Fibroblast of lung (primary cell): ENCODE data around the gene LIF. TPM values are rescaled to one million over a fixed set of nuclear protein-coding genes. Genes with fewer than 3 reads are reported as not detected.

ENCODE experiments used
- DNase-seq, 2 donors: peaks; one replicate each; pipeline versions ENCODE4 v3.0.0 to v3.0.0-alpha.2; 2010; ENCODE audit warnings: low read depth in 2 of 2
- H2AFZ ChIP-seq: 2 replicates; pipeline ENCODE4 v1.5.1; 2012; ENCODE audit warnings: low read length, control low read depth, inconsistent platforms
- H3K27ac ChIP-seq: 2 replicates; pipeline ENCODE4 v1.5.1; 2011; ENCODE audit warnings: low read length, control low read depth; ENCODE audit not compliant: insufficient read depth
- H3K27me3 ChIP-seq: 2 replicates; pipeline ENCODE4 v1.5.1; 2011; ENCODE audit warnings: mild to moderate bottlenecking, low read length; ENCODE audit not compliant: control insufficient read depth, insufficient read depth
- H3K36me3 ChIP-seq: 2 replicates; pipeline ENCODE4 v1.5.1; 2011; ENCODE audit warnings: low read length; ENCODE audit not compliant: control insufficient read depth, insufficient read depth
- H3K4me1 ChIP-seq: 2 replicates; pipeline ENCODE4 v1.5.1; 2011; ENCODE audit warnings: low read length; ENCODE audit not compliant: control insufficient read depth, insufficient read depth; ENCODE audit errors: extremely low read depth
- H3K4me2 ChIP-seq: 2 replicates; pipeline ENCODE4 v1.5.1; 2011; ENCODE audit warnings: low read length, control low read depth; ENCODE audit not compliant: insufficient read depth; ENCODE audit errors: extremely low read depth
- H3K4me3 ChIP-seq, 4 experiments: fragments of 200-600 bp in 1 of 4; sonication (generic) in 1 of 4; replicated peaks in 1 of 4; 2 replicates each; pipeline ENCODE4 v1.5.1; 2011 to 2016; ENCODE audit warnings: low read length in 4 of 4, low read depth in 3 of 4, mild to moderate bottlenecking in 3 of 4, control low read depth in 2 of 4, inconsistent platforms in 1 of 4, mixed read lengths in 1 of 4; ENCODE audit not compliant: insufficient read depth in 1 of 4; ENCODE audit errors: control extremely low read depth in 1 of 4
- H3K79me2 ChIP-seq: 2 replicates; pipeline ENCODE4 v1.5.1; 2012; ENCODE audit warnings: mild to moderate bottlenecking, low read length, inconsistent platforms; ENCODE audit not compliant: control insufficient read depth, insufficient read depth
- H3K9ac ChIP-seq: 2 replicates; pipeline ENCODE4 v1.5.1; 2011; ENCODE audit warnings: mild to moderate bottlenecking, low read length, control low read depth; ENCODE audit not compliant: insufficient read depth
- H3K9me3 ChIP-seq: 2 replicates; pipeline ENCODE4 v1.5.1; 2012; ENCODE audit warnings: low read depth, low read length; ENCODE audit not compliant: control insufficient read depth, insufficient read depth
- H4K20me1 ChIP-seq: 2 replicates; pipeline ENCODE4 v1.5.1; 2011; ENCODE audit warnings: low read length; ENCODE audit not compliant: control insufficient read depth, insufficient read depth; ENCODE audit errors: extremely low read depth
- EZH2 ChIP-seq: IDR thresholded peaks from 2 replicates; pipeline ENCODE4 v1.5.1; 2012; ENCODE audit warnings: low read length, control low read depth, mild to moderate bottlenecking; ENCODE audit errors: missing control alignments
- polyA plus RNA-seq, 2 donors: library from polyadenylated mRNA; depleted of rRNA in 1 of 2; stranded (reverse) in 1 of 2; unstranded in 1 of 2; fragments of >200 nt; gene quantifications; 2 replicates each; pipeline ENCODE4 v1.2.1, GENCODE V29; 2011 to 2012; ENCODE audit warnings: missing spikeins in 1 of 2
- total RNA-seq: library from RNA; depleted of rRNA; stranded (reverse); fragments of >200 nt; gene quantifications from 2 replicates; pipeline ENCODE4 v1.2.1, GENCODE V29; 2014
- TF ChIP-seq, protein P1 (sequence below), 2 donors: IDR thresholded peaks in 1 of 2; conservative IDR thresholded peaks in 1 of 2; 1 replicate in 1 of 2; 2 replicates in 1 of 2; pipeline ENCODE4 v1.5.1; 2011 to 2012; ENCODE audit warnings: low read length in 2 of 2, control low read depth in 1 of 2, inconsistent platforms in 1 of 2, low read depth in 1 of 2, mild to moderate bottlenecking in 1 of 2

LIF gene
- total and polyA plus RNA-seq, 2 donors (not counting 1 experiment from before 2014, with no cell fraction given), result 4.5 to 11.2 TPM

DNA sequence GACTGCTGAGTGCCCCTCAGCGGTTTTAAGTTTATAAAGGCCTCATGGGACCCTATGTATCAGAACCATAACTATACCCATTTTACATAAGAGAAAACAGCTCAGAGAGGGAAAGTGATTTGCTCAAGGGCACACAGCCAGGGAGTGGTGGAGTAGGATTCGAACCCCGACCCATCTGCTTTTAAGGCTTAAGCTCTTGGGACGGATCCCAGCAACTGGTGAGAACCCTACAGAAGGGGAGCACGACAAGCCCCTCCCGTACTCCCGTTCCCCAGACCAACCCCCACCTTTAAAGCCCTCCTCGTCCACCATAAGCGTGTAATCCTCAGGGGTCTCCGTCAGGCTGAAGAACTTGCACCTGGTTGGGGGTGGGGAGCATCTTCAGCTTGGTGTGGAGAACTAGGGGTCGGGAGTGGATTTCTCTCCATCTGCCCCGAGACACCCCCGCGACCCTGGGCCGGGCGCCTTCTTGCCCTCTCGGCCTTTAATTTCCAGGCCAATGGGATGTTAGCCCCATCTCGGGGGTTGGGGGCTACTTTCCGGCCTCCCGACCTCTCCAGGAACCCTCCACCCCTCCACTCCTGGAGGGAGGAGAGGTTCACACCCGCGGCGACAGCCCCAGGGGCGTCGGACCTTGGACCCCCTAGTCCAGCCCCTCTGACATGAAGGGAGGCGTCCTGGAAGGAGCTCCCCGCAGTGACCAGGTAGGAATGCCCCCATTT, 42.0 kb upstream of the LIF start:
- H2AFZ ChIP-seq, result no peak overlapping the region
- DNase-seq, result no peak
- peak overlapping the region; percentile 46 for H3K27ac ChIP-seq
- peaks cover 15% of the 10 kb centered on the region for H3K4me1 ChIP-seq
- no peaks in the 10 kb centered on the region for H3K9me3 ChIP-seq
- no peaks in the 10 kb centered on the region for H3K27me3 ChIP-seq
- no peak for TF ChIP-seq EZH2
- TF ChIP-seq, protein P1, sequence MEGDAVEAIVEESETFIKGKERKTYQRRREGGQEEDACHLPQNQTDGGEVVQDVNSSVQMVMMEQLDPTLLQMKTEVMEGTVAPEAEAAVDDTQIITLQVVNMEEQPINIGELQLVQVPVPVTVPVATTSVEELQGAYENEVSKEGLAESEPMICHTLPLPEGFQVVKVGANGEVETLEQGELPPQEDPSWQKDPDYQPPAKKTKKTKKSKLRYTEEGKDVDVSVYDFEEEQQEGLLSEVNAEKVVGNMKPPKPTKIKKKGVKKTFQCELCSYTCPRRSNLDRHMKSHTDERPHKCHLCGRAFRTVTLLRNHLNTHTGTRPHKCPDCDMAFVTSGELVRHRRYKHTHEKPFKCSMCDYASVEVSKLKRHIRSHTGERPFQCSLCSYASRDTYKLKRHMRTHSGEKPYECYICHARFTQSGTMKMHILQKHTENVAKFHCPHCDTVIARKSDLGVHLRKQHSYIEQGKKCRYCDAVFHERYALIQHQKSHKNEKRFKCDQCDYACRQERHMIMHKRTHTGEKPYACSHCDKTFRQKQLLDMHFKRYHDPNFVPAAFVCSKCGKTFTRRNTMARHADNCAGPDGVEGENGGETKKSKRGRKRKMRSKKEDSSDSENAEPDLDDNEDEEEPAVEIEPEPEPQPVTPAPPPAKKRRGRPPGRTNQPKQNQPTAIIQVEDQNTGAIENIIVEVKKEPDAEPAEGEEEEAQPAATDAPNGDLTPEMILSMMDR (conservative IDR thresholded peaks at IDR 0.05 in 1 of 2, IDR thresholded peaks at IDR 0.05 in 1 of 2; ENCODE audit: low read depth in 1 of 2, low read length in 2 of 2), result no peak
- peak overlapping the region; percentile 62 to 82 (median 70) for H3K4me3 ChIP-seq
- peaks cover 4% of the 10 kb centered on the region for H3K36me3 ChIP-seq
- H3K79me2 ChIP-seq, result no peaks in the 10 kb centered on the region
- peak overlapping the region; percentile 89 for H3K4me2 ChIP-seq
- peak overlapping the region; percentile 65 for H3K9ac ChIP-seq
- no peaks in the 10 kb centered on the region for H4K20me1 ChIP-seq

DNA sequence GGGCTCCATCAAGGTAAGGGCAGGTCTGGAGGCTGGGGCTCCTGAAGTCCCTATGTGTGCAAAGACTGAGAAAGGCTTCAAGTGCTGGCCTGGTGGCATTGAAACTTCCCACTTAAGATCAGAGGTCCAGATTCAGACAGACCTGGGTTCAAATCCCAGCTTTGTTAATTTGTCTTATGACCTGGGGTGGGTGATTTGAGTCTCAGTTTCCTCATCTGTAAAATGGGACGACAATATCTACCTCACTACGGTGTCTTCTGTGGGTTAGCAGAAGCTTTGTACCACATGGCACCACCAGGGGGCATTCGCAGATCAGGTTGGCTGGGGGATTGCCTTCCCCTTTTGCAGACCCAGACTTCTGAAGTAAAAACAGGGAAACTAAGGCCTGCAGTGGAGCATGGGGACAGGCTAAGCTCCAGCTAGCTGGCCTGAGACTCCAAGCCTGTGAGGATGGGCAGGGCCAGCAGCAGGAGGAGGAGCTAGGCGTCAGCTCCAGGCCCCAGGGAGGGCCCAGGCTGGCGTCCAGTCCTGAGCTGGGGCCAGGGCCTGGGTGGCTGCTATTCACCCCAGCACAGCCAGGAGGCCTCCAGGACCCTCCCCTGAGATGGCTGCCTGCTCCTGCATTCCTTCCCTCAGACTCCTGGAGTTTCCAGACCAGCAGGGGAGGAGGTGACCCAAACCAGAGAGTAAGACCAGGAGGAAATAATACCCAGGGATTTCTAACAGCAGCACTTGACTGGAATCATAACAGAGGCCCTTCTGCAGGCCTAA, 41.3 kb upstream of the LIF start:
- no peak for TF ChIP-seq EZH2
- TF ChIP-seq, protein P1 (conservative IDR thresholded peaks at IDR 0.05 in 1 of 2, IDR thresholded peaks at IDR 0.05 in 1 of 2; ENCODE audit: low read depth in 1 of 2, low read length in 2 of 2), result peak; percentile 53 to 54
- Histone ChIP-seq H3K27ac (no peak overlapping the region), H3K4me1 (peaks cover 15% of the 10 kb centered on the region), H2AFZ (no peak overlapping the region), H3K79me2 (no peaks in the 10 kb centered on the region), H3K9ac (no peak overlapping the region), H3K4me2 (no peak overlapping the region), H3K27me3 (no peaks in the 10 kb centered on the region), H3K4me3 (peak overlapping the region in 2 of 4 experiments; percentile 76 to 82), H3K36me3 (peaks cover 2% of the 10 kb centered on the region), H3K9me3 (no peaks in the 10 kb centered on the region), H4K20me1 (no peaks in the 10 kb centered on the region)
- peak; percentile 90 for DNase-seq

DNA sequence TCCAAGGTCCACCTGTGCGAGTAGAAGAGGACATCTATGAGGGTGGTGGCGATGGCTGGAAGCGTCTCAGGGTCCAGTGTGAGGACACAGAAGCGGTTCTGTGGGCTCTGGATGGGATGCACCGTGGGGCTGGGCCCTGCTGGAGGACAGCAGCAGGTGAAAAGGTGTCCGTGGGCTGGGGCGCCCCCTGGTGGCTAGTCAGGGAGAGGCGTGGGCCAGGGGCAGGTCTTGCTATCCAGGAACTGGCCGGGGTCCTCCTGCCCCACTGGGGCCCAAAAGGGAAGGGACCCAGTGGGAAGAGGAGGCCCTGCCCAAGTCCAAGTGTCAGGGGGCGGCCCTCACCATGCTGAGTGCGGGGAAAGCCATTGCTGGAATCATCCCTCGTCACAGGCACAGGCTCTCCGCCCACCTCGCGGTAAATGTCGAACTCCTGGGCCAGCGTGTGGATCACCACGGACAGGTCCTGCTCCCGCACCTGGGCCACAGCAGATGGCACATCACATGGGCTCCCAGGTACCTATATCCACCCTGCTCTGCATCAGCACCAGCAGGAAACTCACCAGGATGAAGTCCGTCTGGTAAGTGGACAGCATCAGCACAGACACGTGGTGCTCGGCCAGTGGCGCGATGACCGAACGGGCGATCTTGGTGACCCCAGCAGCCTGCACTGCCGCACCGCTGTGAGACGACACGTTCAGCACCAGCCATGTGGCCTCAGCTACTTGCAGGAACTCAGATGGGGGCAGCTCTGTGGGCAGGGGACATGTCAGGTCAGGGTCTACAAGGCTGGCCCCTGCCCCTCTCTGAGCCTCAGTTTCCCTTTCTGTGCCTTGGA, 40.5 kb upstream of the LIF start:
- no peak for TF ChIP-seq EZH2
- TF ChIP-seq, protein P1 (conservative IDR thresholded peaks at IDR 0.05 in 1 of 2, IDR thresholded peaks at IDR 0.05 in 1 of 2; ENCODE audit: low read depth in 1 of 2, low read length in 2 of 2), result peak; percentile 62 to 73
- no peak overlapping the region for H3K9ac ChIP-seq
- no peak overlapping the region for H3K4me2 ChIP-seq
- H3K4me1 ChIP-seq, result peaks cover 15% of the 10 kb centered on the region
- H3K9me3 ChIP-seq, result no peaks in the 10 kb centered on the region
- no peaks in the 10 kb centered on the region for H3K36me3 ChIP-seq
- no peak overlapping the region for H3K4me3 ChIP-seq
- H3K27me3 ChIP-seq, result no peaks in the 10 kb centered on the region
- no peaks in the 10 kb centered on the region for H4K20me1 ChIP-seq
- H3K79me2 ChIP-seq, result no peaks in the 10 kb centered on the region
- H2AFZ ChIP-seq, result no peak overlapping the region
- H3K27ac ChIP-seq, result no peak overlapping the region
- peak; percentile 29 to 38 for DNase-seq
